ENCODE data around the gene AGAP2. TPM values are rescaled to one million over a fixed set of nuclear protein-coding genes. Genes with fewer than 3 reads are reported as not detected.
A peak's percentile ranks its signal among the peaks of the same experiment; 100 is the strongest.

Gene AGAP2
- total and polyA plus RNA-seq, 2 of the 13 experiments (the other 11 are each of a cell fraction or from before 2014, with no cell fraction given): 0.38 to 0.45 TPM

GRCh38 chr12:57751788-57752667 lies 13.5 kb upstream of the AGAP2 start, which contains the start of gene CDK4 (continued):
- TF ChIP-seq MAFF (IDR thresholded peaks at IDR 0.05; ENCODE audit: low read depth, low read length) (no peak), ZNF354B (CRISPR knock-in tag; IDR thresholded peaks at IDR 0.05) (peak; percentile 50; the same call in 1 of the 2 replicates), ZNF142 (CRISPR knock-in tag; IDR thresholded peaks at IDR 0.05) (no peak), NCOA1 (CRISPR knock-in tag; IDR thresholded peaks at IDR 0.05) (peak; percentile 51; the same call in 1 of the 2 replicates), ATF7-NPFF (CRISPR knock-in tag; IDR thresholded peaks at IDR 0.05; ENCODE audit: low read depth) (peak; percentile 90), HMGA1 (CRISPR knock-in tag; conservative IDR thresholded peaks at IDR 0.05) (no peak), SAP130 (CRISPR knock-in tag; IDR thresholded peaks at IDR 0.05; ENCODE audit: low read depth) (peak; percentile 99), ZNF501 (CRISPR knock-in tag; IDR thresholded peaks at IDR 0.05) (peak; percentile 92), ZKSCAN5 (CRISPR knock-in tag; IDR thresholded peaks at IDR 0.05) (no peak), HNRNPLL (IDR thresholded peaks at IDR 0.05; ENCODE audit: low read depth, low read length, poor library complexity, severe bottlenecking) (peak; percentile 62)
- TF ChIP-seq, protein P1, sequence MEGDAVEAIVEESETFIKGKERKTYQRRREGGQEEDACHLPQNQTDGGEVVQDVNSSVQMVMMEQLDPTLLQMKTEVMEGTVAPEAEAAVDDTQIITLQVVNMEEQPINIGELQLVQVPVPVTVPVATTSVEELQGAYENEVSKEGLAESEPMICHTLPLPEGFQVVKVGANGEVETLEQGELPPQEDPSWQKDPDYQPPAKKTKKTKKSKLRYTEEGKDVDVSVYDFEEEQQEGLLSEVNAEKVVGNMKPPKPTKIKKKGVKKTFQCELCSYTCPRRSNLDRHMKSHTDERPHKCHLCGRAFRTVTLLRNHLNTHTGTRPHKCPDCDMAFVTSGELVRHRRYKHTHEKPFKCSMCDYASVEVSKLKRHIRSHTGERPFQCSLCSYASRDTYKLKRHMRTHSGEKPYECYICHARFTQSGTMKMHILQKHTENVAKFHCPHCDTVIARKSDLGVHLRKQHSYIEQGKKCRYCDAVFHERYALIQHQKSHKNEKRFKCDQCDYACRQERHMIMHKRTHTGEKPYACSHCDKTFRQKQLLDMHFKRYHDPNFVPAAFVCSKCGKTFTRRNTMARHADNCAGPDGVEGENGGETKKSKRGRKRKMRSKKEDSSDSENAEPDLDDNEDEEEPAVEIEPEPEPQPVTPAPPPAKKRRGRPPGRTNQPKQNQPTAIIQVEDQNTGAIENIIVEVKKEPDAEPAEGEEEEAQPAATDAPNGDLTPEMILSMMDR (CRISPR knock-in tag; IDR thresholded peaks at IDR 0.05): peak; percentile 32; the same call in 1 of the 2 replicates
- TF ChIP-seq, protein P2, sequence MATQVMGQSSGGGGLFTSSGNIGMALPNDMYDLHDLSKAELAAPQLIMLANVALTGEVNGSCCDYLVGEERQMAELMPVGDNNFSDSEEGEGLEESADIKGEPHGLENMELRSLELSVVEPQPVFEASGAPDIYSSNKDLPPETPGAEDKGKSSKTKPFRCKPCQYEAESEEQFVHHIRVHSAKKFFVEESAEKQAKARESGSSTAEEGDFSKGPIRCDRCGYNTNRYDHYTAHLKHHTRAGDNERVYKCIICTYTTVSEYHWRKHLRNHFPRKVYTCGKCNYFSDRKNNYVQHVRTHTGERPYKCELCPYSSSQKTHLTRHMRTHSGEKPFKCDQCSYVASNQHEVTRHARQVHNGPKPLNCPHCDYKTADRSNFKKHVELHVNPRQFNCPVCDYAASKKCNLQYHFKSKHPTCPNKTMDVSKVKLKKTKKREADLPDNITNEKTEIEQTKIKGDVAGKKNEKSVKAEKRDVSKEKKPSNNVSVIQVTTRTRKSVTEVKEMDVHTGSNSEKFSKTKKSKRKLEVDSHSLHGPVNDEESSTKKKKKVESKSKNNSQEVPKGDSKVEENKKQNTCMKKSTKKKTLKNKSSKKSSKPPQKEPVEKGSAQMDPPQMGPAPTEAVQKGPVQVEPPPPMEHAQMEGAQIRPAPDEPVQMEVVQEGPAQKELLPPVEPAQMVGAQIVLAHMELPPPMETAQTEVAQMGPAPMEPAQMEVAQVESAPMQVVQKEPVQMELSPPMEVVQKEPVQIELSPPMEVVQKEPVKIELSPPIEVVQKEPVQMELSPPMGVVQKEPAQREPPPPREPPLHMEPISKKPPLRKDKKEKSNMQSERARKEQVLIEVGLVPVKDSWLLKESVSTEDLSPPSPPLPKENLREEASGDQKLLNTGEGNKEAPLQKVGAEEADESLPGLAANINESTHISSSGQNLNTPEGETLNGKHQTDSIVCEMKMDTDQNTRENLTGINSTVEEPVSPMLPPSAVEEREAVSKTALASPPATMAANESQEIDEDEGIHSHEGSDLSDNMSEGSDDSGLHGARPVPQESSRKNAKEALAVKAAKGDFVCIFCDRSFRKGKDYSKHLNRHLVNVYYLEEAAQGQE (IDR thresholded peaks at IDR 0.05; ENCODE audit: borderline replicate concordance in 1 of 2, low read depth in 1 of 2, low read length in 2 of 2): no peak
- TF ChIP-seq, protein P3, sequence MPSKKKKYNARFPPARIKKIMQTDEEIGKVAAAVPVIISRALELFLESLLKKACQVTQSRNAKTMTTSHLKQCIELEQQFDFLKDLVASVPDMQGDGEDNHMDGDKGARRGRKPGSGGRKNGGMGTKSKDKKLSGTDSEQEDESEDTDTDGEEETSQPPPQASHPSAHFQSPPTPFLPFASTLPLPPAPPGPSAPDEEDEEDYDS (CRISPR knock-in tag; IDR thresholded peaks at IDR 0.05): peak; percentile 87
- TF ChIP-seq, protein P4, sequence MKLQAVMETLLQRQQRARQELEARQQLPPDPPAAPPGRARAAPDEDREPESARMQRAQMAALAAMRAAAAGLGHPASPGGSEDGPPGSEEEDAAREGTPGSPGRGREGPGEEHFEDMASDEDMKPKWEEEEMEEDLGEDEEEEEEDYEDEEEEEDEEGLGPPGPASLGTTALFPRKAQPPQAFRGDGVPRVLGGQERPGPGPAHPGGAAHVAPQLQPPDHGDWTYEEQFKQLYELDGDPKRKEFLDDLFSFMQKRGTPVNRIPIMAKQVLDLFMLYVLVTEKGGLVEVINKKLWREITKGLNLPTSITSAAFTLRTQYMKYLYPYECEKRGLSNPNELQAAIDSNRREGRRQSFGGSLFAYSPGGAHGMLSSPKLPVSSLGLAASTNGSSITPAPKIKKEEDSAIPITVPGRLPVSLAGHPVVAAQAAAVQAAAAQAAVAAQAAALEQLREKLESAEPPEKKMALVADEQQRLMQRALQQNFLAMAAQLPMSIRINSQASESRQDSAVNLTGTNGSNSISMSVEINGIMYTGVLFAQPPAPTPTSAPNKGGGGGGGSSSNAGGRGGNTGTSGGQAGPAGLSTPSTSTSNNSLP (IDR thresholded peaks at IDR 0.05; ENCODE audit: low read depth, low read length): no peak
